Mucosa of descending colon (tissue), 3 donors: Measurements from ENCODE around the gene SYT8. TPM values are rescaled to one million over a fixed set of nuclear protein-coding genes. Genes with fewer than 3 reads are reported as not detected.

Experiments used
- ATAC-seq: fragments of 200-7000 bp; cut with Tn5 transposase; one replicate; pipeline ENCODE4 v1.9.1; 2020; ENCODE audit warnings: mild to moderate bottlenecking, moderate library complexity
- DNase-seq, 3 donors: peaks; one replicate each; pipeline ENCODE4 v3.0.0-alpha.2; 2020
- H3K36me3 ChIP-seq: fragments of 200-600 bp; one replicate; pipeline ENCODE4 v1.8.0; 2021; ENCODE audit warnings: low read depth, mild to moderate bottlenecking
- H3K4me1 ChIP-seq: fragments of 200-600 bp; one replicate; pipeline ENCODE4 v1.8.0; 2021; ENCODE audit warnings: low read depth, mild to moderate bottlenecking
- H3K4me3 ChIP-seq: fragments of 200-600 bp; one replicate; pipeline ENCODE4 v1.8.0; 2021; ENCODE audit warnings: mild to moderate bottlenecking
- H3K9me3 ChIP-seq: fragments of 200-600 bp; one replicate; pipeline ENCODE4 v1.8.0; 2021; ENCODE audit warnings: mild to moderate bottlenecking
- intact Hi-C, 2 donors: fragments of 100-400 bp; cut with DNase I in 1 of 2; cut with micrococcal nuclease in 1 of 2; formaldehyde crosslinking; loops; one replicate each; pipeline versions ENCODE4 v1.11.0 to v1.11.1; 2022; cut with DNase I, micrococcal nuclease
- total RNA-seq, 3 donors: library from RNA; stranded (reverse); fragmentation: NEBNext Ultra II Directional in 2 of 3; extraction: Animal tissue kit (Norgen Biotek cat#: 25700) in 2 of 3; gene quantifications; one replicate each; pipeline versions ENCODE4 v1.2.1 to v1.2.4, GENCODE V29; 2021 to 2023
- TF ChIP-seq, protein P1 (sequence below): fragments of 200-600 bp; IDR thresholded peaks from one replicate; pipeline ENCODE4 v1.8.0; 2022; ENCODE audit warnings: antibody characterized with exemption, mild to moderate bottlenecking
- donor health status: DM: no; HTN: no; CAD: no; lungs with moderate emphysema.
- donor health status: DM: no; HTN: no; CAD: no.
- donor health status: DM: no; HTN: yes; CAD: no.

Gene SYT8
- total RNA-seq, 3 donors from 2014 or later = 0.98 to 2.4 (median 2.1) TPM

DNA sequence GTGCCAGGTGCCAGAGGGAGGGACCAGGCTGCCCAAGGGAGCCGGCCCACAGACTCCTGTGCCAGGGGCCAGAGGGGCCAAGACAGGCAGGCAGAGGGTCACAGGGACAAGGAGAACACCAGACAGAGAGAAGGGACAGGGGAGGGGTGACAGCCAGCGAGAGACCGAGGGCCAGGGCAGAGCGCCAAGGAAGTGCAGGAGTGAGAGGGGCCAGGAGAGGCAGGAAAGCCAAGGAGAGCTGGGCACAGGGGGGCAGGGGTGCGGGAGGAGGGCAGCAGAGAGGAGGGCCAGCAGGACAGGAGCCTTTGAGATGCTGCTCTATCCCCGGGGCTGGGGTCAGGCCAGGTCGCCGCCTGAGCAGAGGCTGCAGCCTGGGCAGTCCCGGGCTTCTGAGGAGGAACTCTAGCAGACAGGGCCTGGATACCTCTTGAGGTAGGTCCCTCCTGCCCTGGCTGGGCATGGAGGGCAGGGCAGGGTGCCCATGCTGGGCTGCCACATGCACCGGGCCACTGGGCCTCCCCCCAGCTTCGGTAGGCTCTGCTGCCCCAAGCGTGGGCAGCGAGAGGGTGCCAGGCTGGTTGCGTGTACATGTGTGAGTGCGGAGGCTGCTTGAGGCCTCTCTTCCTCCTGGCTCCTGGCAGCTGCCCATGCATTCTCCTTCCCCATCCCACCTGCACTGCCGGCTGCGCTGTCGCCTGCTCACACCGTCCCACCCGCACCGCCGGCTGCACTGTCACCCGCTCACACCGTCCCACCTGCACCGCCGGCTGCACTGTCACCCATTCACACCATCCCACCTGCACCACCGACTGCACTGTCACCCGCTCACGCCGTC is 30.3 kb downstream of the SYT8 start:
- no peaks in the 10 kb centered on the region for H3K36me3 ChIP-seq

DNA sequence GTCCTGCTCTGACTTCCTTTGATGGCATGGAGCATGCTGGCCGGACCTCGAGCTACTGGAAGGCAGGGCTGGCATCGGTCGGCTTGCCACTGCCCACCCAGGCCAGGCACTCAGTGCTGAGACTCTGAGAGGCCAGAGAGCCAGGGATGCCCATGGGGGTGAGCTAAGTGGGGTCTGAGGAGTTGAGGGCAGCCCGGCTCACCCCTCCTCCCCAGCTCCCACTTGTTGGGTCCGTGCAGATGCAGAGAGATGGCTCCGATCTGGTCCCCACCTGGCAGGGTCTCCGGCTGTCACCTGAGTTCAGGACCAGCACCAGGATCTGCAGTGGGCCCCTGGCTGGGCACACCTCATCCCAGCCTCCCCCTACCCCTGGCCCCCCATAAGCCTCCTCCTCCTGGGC is 31.4 kb downstream of the SYT8 start:
- no peaks in the 10 kb centered on the region for H3K9me3 ChIP-seq
- H3K4me1 ChIP-seq = peaks cover 8% of the 10 kb centered on the region
- TF ChIP-seq, protein P1, sequence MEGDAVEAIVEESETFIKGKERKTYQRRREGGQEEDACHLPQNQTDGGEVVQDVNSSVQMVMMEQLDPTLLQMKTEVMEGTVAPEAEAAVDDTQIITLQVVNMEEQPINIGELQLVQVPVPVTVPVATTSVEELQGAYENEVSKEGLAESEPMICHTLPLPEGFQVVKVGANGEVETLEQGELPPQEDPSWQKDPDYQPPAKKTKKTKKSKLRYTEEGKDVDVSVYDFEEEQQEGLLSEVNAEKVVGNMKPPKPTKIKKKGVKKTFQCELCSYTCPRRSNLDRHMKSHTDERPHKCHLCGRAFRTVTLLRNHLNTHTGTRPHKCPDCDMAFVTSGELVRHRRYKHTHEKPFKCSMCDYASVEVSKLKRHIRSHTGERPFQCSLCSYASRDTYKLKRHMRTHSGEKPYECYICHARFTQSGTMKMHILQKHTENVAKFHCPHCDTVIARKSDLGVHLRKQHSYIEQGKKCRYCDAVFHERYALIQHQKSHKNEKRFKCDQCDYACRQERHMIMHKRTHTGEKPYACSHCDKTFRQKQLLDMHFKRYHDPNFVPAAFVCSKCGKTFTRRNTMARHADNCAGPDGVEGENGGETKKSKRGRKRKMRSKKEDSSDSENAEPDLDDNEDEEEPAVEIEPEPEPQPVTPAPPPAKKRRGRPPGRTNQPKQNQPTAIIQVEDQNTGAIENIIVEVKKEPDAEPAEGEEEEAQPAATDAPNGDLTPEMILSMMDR = no peak
- intact Hi-C loops = no loop called here
- DNase-seq (peak in 2 of 3 donors; percentile 21 to 31), ATAC-seq (no peak)
- H3K36me3 ChIP-seq = no peaks in the 10 kb centered on the region
- H3K4me3 ChIP-seq = no peak overlapping the region

More for the DNA sequence above, 30.3 kb downstream of the SYT8 start:
- ATAC-seq (peak; percentile 11), DNase-seq (peak in 2 of 3 donors; percentile 41 to 56)
- Histone ChIP-seq H3K4me1 (peaks cover 8% of the 10 kb centered on the region), H3K9me3 (no peaks in the 10 kb centered on the region), H3K4me3 (no peak overlapping the region)
- intact Hi-C loops = no loop called here
- TF ChIP-seq, protein P1 = no peak

DNA sequence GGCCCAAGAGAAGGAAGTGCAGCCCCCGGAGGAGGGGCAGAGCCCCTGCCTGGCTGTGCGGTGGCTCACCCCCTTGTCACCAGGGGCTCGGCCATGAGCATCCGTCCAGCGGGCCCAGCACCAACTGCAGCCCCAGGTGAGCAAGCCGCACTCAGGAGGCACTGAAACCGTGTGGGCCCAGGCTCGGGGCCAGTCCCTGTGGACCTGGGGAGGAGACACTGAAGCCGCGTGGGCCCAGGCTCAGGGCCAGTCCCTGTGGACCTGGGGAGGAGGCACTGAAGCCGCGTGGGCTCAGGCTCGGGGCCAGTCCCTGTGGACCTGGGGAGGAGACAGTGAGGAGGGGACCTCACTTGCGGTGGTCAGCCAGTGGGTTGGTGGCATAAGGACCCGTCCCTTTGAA is 32.0 kb downstream of the SYT8 start:
- H3K4me3 ChIP-seq = no peak overlapping the region
- peaks cover 8% of the 10 kb centered on the region for H3K4me1 ChIP-seq
- no peaks in the 10 kb centered on the region for H3K36me3 ChIP-seq
- DNase-seq (peak in 2 of 3 donors; percentile 7 to 43), ATAC-seq (no peak)
- H3K9me3 ChIP-seq = no peaks in the 10 kb centered on the region
- intact Hi-C loops = no loop called here
- TF ChIP-seq, protein P1 = no peak

DNA sequence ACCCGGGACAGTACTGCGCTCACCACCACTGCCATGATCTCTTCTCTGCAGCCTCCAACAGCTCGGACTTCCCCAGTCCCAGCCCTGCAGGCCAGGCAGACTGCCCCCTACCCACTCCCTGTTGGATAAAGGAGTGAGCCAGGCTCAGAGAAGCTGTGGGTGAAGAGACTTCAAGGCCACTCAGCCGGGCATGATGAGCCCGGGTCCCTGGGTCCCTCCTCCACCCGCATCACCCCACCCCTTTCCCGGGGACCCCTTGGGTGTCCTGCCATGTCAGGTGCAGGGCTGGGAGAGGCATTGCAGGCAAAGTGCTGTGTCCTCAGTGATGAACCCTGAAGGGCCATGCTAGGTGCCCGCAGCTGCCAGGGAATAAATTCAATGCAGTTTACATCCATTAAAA is 32.6 kb downstream of the SYT8 start:
- TF ChIP-seq, protein P1 = no peak
- intact Hi-C loops = no loop called here
- peaks cover 8% of the 10 kb centered on the region for H3K4me1 ChIP-seq
- no peak overlapping the region for H3K4me3 ChIP-seq
- ATAC-seq = no peak
- no peaks in the 10 kb centered on the region for H3K36me3 ChIP-seq
- DNase-seq = peak in 2 of 3 donors; percentile 20 to 21
- no peaks in the 10 kb centered on the region for H3K9me3 ChIP-seq

DNA sequence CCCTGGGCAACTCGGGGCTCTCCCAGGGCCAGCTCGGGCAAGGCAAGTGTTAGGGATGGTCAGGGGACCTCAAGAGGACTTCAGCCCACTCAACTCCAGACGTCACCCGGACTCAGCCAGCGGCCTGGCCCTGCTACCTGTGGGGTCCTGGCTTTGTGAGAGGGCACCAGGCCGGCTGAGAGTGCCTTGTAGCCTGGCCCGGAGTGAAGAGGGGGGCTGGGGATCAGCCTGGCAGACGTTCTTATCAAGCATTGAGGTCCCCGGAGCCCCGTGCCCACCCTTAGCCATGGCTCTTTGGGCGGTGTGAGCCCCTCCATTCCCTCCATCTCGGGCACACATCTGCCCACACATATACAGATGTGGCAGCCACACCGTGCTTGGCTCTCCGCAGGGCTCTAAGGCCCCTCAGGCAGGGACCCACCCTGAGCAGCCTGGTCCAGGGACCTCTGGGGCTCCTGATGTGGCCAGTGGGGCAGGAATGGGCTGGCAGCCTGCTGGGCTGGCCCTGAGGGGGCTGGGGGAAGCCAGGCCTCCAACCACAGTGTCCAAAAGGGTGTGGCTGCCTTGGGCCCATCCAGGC is 33.4 kb downstream of the SYT8 start:
- no peaks in the 10 kb centered on the region for H3K36me3 ChIP-seq
- TF ChIP-seq, protein P1 = no peak
- H3K4me3 ChIP-seq = no peak overlapping the region
- H3K9me3 ChIP-seq = no peaks in the 10 kb centered on the region
- peaks cover 8% of the 10 kb centered on the region for H3K4me1 ChIP-seq
- no peak for ATAC-seq
- intact Hi-C loops = no loop called here
- DNase-seq = peak in 1 of 3 donors; percentile 42
